Measurements from ENCODE around the gene SALL1.

SALL1 gene

DNA sequence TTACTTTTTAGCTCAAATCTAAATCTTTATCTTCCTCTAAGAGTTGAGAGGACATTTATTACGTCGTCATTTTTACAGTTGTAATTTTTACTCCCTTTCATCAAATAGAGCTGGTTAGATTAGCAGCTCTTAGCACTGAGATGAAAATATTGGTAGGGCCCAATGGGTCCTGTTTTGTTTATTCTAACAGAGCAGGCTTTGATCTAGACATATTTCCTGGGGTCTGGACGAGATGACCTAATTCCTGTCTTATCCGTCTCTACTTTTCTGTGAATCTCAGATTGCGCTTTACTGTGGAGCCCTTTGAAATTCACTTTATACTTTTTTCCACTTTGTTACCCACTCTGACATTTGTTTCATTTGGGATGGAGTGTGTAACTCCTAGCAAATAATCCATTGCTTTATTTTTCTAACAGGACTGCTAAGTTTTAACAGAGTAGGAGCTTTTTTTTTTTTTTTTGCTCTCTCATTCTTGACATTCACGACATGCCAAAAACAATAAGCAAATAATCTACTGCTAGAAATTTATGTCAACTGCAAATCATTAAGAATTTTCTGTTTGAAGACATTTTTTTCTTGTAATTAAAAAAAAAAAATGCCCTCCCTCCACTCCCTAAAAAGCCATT is 18.5 kb downstream of the SALL1 start:
- TF ChIP-seq, protein P1, sequence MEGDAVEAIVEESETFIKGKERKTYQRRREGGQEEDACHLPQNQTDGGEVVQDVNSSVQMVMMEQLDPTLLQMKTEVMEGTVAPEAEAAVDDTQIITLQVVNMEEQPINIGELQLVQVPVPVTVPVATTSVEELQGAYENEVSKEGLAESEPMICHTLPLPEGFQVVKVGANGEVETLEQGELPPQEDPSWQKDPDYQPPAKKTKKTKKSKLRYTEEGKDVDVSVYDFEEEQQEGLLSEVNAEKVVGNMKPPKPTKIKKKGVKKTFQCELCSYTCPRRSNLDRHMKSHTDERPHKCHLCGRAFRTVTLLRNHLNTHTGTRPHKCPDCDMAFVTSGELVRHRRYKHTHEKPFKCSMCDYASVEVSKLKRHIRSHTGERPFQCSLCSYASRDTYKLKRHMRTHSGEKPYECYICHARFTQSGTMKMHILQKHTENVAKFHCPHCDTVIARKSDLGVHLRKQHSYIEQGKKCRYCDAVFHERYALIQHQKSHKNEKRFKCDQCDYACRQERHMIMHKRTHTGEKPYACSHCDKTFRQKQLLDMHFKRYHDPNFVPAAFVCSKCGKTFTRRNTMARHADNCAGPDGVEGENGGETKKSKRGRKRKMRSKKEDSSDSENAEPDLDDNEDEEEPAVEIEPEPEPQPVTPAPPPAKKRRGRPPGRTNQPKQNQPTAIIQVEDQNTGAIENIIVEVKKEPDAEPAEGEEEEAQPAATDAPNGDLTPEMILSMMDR (conservative IDR thresholded peaks at IDR 0.05), result no peak
- H3K27ac ChIP-seq, result no peak overlapping the region

DNA sequence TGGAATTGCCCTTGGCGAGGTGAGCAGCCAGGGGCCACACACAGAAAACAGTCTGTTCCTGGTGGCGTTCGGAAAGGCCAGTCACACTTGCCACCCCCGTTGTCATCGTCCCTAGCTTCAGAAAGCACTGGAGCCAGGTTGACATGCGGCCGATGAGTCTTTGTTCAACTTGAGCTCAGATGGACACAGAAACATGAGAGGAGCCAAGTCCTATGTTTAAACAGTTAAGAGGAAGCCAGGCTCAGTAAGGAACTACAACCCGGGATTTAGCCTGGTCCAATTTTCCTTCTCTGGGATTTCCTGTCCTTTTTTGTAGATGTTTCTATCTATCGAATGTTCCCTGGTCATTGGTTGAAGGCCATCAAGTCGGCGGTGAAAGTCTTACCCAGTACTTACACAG is 19.5 kb downstream of the SALL1 start:
- TF ChIP-seq, protein P1 (conservative IDR thresholded peaks at IDR 0.05), result no peak
- no peak overlapping the region for H3K27ac ChIP-seq

DNA sequence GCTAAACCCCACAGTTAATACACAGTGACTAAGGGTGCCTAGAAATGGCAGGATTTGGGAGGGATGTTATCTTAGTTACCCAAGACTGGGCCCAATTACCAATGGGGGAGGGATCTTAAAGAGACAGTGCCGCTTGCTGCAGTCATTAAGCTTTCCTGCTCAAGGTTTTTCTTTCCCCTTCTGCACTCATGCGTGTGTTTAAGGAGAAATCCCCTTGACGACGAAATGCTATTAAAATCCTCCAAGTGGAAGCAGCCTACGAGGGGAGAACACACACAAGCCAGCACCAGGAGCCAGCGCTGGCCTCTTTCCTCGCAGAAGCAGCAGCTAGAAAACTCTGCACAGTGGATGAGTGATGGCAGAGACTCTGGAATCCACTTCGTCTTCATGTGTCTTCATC is 22.0 kb downstream of the SALL1 start:
- H3K27ac ChIP-seq, result no peak overlapping the region
- TF ChIP-seq, protein P1 (conservative IDR thresholded peaks at IDR 0.05), result no peak

DNA sequence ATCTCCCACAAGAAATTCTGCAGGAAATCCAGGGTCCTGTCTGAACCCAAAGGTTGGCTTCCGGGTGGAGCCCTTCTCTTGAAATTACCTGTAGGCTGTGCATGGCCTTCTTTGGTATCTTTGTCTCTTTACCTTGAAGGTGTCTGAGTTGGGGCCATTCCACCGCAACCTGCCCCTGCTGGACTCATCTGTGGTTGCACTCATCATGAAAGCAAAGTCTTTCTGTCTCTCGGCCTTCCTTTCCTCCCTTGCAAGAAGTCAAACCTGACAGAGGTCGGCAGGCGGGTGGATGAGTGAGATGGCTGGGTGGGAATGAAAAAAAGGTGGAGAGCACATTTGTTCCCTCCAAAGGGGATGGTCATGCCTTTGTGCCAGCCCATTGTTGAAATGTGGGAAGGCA is 25.1 kb downstream of the SALL1 start:
- H3K27ac ChIP-seq, result no peak overlapping the region

GRCh38 chr16:51124896-51125295 is 26.2 kb downstream of the SALL1 start:
- H3K27ac ChIP-seq, result no peak overlapping the region
- TF ChIP-seq, protein P1 (conservative IDR thresholded peaks at IDR 0.05), result no peak

More for the DNA sequence above, 25.1 kb downstream of the SALL1 start:
- TF ChIP-seq, protein P1 (conservative IDR thresholded peaks at IDR 0.05), result no peak

DNA sequence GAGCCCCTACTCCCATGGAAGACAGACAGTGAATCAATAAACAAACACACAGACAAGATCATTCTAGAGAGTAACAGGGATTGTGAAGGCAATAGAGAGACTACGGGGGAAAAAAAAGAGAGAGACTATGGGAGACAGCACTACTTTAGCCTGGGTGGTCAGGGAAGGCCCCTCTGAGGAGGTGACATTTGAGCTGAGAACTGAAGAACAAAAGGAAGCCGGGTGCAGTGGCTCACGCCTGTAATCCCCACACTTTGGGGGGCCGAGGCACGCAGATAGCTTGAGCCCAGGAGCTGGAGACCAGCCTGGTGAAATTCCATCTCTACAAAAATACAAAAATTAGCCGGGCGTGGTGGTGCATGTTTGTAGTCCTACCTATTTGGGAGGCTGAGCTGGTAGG is 29.2 kb downstream of the SALL1 start:
- TF ChIP-seq, protein P1 (conservative IDR thresholded peaks at IDR 0.05), result no peak

GRCh38 chr16:51120730-51121347 is 30.2 kb downstream of the SALL1 start:
- TF ChIP-seq, protein P1 (conservative IDR thresholded peaks at IDR 0.05), result no peak
- no peak overlapping the region for H3K27ac ChIP-seq

More for the DNA sequence above, 29.2 kb downstream of the SALL1 start:
- no peak overlapping the region for H3K27ac ChIP-seq
